Left lung (tissue), 10 donors: ENCODE results near the gene MINDY1. TPM values are rescaled to one million over a fixed set of nuclear protein-coding genes. Genes with fewer than 3 reads are reported as not detected.
A peak's percentile ranks its signal among the peaks of the same experiment; 100 is the strongest.

ENCODE experiments used
- ATAC-seq: fragments of 200-7000 bp; cut with Tn5 transposase; one replicate; pipeline ENCODE4 v1.9.1; 2020; ENCODE audit warnings: moderate library complexity
- DNase-seq, 4 donors: peaks; one replicate each; pipeline ENCODE4 v3.0.0-alpha.2; 2013 to 2020
- H3K27ac ChIP-seq, 2 donors: fragments of 200-600 bp; sonication (generic) in 1 of 2; one replicate each; pipeline versions ENCODE4 v1.5.0 to v1.8.0; 2020 to 2021
- H3K27me3 ChIP-seq, 2 donors: fragments of 200-600 bp; sonication (generic) in 1 of 2; one replicate each; pipeline versions ENCODE4 v1.5.0 to v1.8.0; 2020 to 2021
- H3K36me3 ChIP-seq, 2 donors: fragments of 200-600 bp; sonication (generic) in 1 of 2; one replicate each; pipeline versions ENCODE4 v1.5.0 to v1.8.0; 2020 to 2021
- H3K4me1 ChIP-seq, 2 donors: fragments of 200-600 bp; one replicate each; pipeline ENCODE4 v1.8.0; 2021
- H3K4me3 ChIP-seq, 2 donors: fragments of 200-600 bp; sonication (generic) in 1 of 2; one replicate each; pipeline versions ENCODE4 v1.5.0 to v1.8.0; 2020 to 2021; ENCODE audit warnings: mild to moderate bottlenecking in 1 of 2
- H3K9me3 ChIP-seq, 2 donors: fragments of 200-600 bp; sonication (generic) in 1 of 2; one replicate each; pipeline versions ENCODE4 v1.5.0 to v1.8.0; 2020 to 2021
- CTCF ChIP-seq, 2 donors: fragments of 200-600 bp; sonication (generic) in 1 of 2; IDR thresholded peaks; one replicate each; pipeline versions ENCODE4 v1.5.0 to v1.8.0; 2021; ENCODE audit warnings: antibody characterized with exemption in 2 of 2
- intact Hi-C, 2 donors: fragments of 100-400 bp; cut with DNase I; formaldehyde crosslinking; loops; one replicate each; pipeline versions ENCODE4 v1.11.2 to v1.14.2; 2022
- polyA plus RNA-seq, 6 donors: library from polyadenylated mRNA; unstranded; fragments of 120-200 nt; gene quantifications; one replicate each; pipeline ENCODE4 v1.2.1, GENCODE V29; 2013; ENCODE audit not compliant: insufficient read length in 6 of 6
- total RNA-seq, 2 donors: library from RNA; stranded (reverse); fragmentation: NEBNext Ultra II Directional; extraction: Animal tissue kit (Norgen Biotek cat#: 25700); gene quantifications; one replicate each; pipeline ENCODE4 v1.2.1, GENCODE V29; 2021
- donor health status: DM: no; HTN: yes; CAD: no.
- donor health status: DM: no; HTN: no; CAD: no.

MINDY1 gene
- total and polyA plus RNA-seq, 8 donors, result 26.0 to 53.8 (median 45.2) TPM

GRCh38 chr1:150976401-150976821 is 30.3 kb downstream of the MINDY1 start:
- TF ChIP-seq CTCF (IDR thresholded peaks at IDR 0.05), result no peak
- Histone ChIP-seq H3K36me3 (no peaks in the 10 kb centered on the region), H3K27ac (peak overlapping the region; percentile 84 to 92), H3K4me1 (peaks cover 42 to 80% of the 10 kb centered on the region in 2 donors), H3K9me3 (no peaks in the 10 kb centered on the region), H3K4me3 (peak overlapping the region in 1 of 2 donors; percentile 27), H3K27me3 (no peaks in the 10 kb centered on the region)
- DNase-seq (no peak), ATAC-seq (no peak)
- intact Hi-C loops, result no loop called here

GRCh38 chr1:150974580-150975478 is 31.9 kb downstream of the MINDY1 start, which contains the start of gene CERS2:
Gene CERS2, minus strand, starts transcription at chr1:150974835. Its CDS starts 5,745 bp downstream, at chr1:150969090.
- H3K4me1 ChIP-seq, result peaks cover 51 to 91% of the 10 kb centered on the region in 2 donors
- intact Hi-C loops, result no loop called here
- TF ChIP-seq CTCF (IDR thresholded peaks at IDR 0.05), result no peak

GRCh38 chr1:150973836-150974579 is 32.7 kb downstream of the MINDY1 start:
- peak; percentile 1 for ATAC-seq
- H3K4me1 ChIP-seq, result peaks cover 49 to 91% of the 10 kb centered on the region in 2 donors
- H3K27me3 ChIP-seq, result no peaks in the 10 kb centered on the region
- no peak for TF ChIP-seq CTCF (IDR thresholded peaks at IDR 0.05)
- intact Hi-C loops, result no loop called here
- DNase-seq, result peak in 2 of 4 donors; percentile 56 to 86
- peak overlapping the region; percentile 78 to 87 for H3K4me3 ChIP-seq
- peak overlapping the region; percentile 91 to 92 for H3K27ac ChIP-seq
- H3K9me3 ChIP-seq, result no peaks in the 10 kb centered on the region
- peaks cover 0 to 8% of the 10 kb centered on the region in 2 donors for H3K36me3 ChIP-seq

More at GRCh38 chr1:150974580-150975478, 31.9 kb downstream of the MINDY1 start, which contains the start of gene CERS2:
- Histone ChIP-seq H3K27ac (peak within 1 kb of the TSS; percentile 91 to 92), H3K36me3 (no peaks in the 10 kb centered on the region), H3K9me3 (no peaks in the 10 kb centered on the region), H3K4me3 (peak within 1 kb of the TSS; percentile 78 to 87), H3K27me3 (no peaks in the 10 kb centered on the region)
- peak; percentile 49 for ATAC-seq
- DNase-seq, result peak; percentile 82 to 98 (median 88)

GRCh38 chr1:150973258-150973835 is 33.4 kb downstream of the MINDY1 start:
- no peak for ATAC-seq
- Histone ChIP-seq H3K36me3 (peaks cover 0 to 14% of the 10 kb centered on the region in 2 donors), H3K4me1 (peaks cover 46 to 85% of the 10 kb centered on the region in 2 donors), H3K9me3 (no peaks in the 10 kb centered on the region), H3K27me3 (no peaks in the 10 kb centered on the region), H3K27ac (peak overlapping the region; percentile 91 to 92), H3K4me3 (peak overlapping the region; percentile 78 to 87)
- TF ChIP-seq CTCF (IDR thresholded peaks at IDR 0.05), result no peak
- peak in 1 of 4 donors; percentile 44 for DNase-seq
- intact Hi-C loops, result no loop called here
